ENCODE measurements around the gene ADD1. TPM values are rescaled to one million over a fixed set of nuclear protein-coding genes. Genes with fewer than 3 reads are reported as not detected.
"Not testable (repeated sequence)": the region's sequence is repeated elsewhere in the genome, so short reads cannot be mapped to it uniquely, and the experiment has no call there.

Gene ADD1
- total and polyA plus RNA-seq, 2 donors (not counting 1 experiment from before 2014, with no cell fraction given) = 302 to 383 TPM

DNA sequence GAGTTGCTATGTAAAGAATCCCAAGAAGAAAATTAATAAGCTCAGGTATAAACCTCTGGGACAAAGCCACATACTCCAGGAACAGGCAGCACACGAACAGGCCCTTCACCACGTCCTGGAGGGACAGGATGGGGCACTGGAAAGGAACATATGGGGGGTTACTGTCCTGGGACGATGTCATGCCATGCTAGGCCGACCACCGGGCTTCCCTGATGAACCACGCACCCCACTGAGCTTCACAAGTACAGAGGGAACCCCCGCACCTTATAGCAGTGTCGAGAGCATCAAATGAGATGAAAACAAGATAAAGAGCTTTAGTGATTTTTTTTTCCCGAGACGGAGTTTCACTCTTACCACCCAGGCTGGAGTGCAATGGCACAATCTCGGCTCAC is 100.4 kb downstream of the ADD1 start:
- no peaks in the 10 kb centered on the region for H3K4me1 ChIP-seq (ENCODE audit: control insufficient read depth in 2 of 2, insufficient read depth in 2 of 2, low read length in 2 of 2)
- CTCF ChIA-PET = interaction anchor here (0.7 to 1.4 kb wide), 3 partner anchors 10 to 248 kb away, joined by 3 to 4 read pairs (median 3); no protein-coding TSS in a partner anchor
- no peak overlapping the region for H3K4me3 ChIP-seq (ENCODE audit: control extremely low read depth in 1 of 5, extremely low read depth in 1 of 5, insufficient read depth in 1 of 5, low read depth in 2 of 5, low read length in 4 of 5)
- no peak overlapping the region for H3K4me2 ChIP-seq (replicated peaks; ENCODE audit: low read depth, low read length, poor library complexity, severe bottlenecking)
- DNase-seq (no peak), ATAC-seq (ENCODE audit: low read depth) (no peak)
- POLR2A ChIA-PET = no interaction called here
- H3K27me3 Mint-ChIP-seq = no peaks in the 10 kb centered on the region
- peaks cover 2 to 86% of the 10 kb centered on the region in 2 experiments for H3K36me3 ChIP-seq (replicated peaks in 1 of 2; ENCODE audit: control extremely low read depth in 1 of 2, control insufficient read depth in 1 of 2, extremely low read depth in 1 of 2, insufficient read depth in 2 of 2, low read length in 1 of 2)
- H3K79me2 ChIP-seq (ENCODE audit: control insufficient read depth, insufficient read depth, low read length) = no peaks in the 10 kb centered on the region
- no peaks in the 10 kb centered on the region for H3K27me3 ChIP-seq (replicated peaks in 1 of 4; ENCODE audit: control extremely low read depth in 1 of 4, control insufficient read depth in 3 of 4, insufficient read depth in 4 of 4, low read length in 3 of 4)
- H3K9ac ChIP-seq (ENCODE audit: low read length) = no peak overlapping the region
- no peaks in the 10 kb centered on the region for H3K9me3 ChIP-seq (ENCODE audit: control extremely low read depth in 1 of 3, control insufficient read depth in 2 of 3, insufficient read depth in 1 of 3, low read length in 2 of 3)
- no peaks in the 10 kb centered on the region for H3K9me3 Mint-ChIP-seq (ENCODE audit: insufficient read depth)
- intact Hi-C loops (cut with micrococcal nuclease) = no loop called here
- TF ChIP-seq EZH2 (IDR thresholded peaks at IDR 0.05; ENCODE audit: borderline replicate concordance, insufficient read depth, low read depth, low read length, poor library complexity, severe bottlenecking) = no peak
- H3K4me1 Mint-ChIP-seq = no peaks in the 10 kb centered on the region
- no peak overlapping the region for H2AFZ ChIP-seq (ENCODE audit: insufficient read depth, low read depth, low read length, poor library complexity, severe bottlenecking)
- H3K27ac ChIP-seq (ENCODE audit: low read length in 2 of 2) = no peak overlapping the region
- H3K27ac Mint-ChIP-seq = no peak overlapping the region
- 78% methylated on average over 6 of the region's 11 CpGs for WGBS (ENCODE audit: insufficient coverage)
- H4K20me1 ChIP-seq (ENCODE audit: control insufficient read depth, insufficient read depth, low read length, poor library complexity, severe bottlenecking) = peaks cover 7% of the 10 kb centered on the region
- H3K4me3 Mint-ChIP-seq = no peak overlapping the region

DNA sequence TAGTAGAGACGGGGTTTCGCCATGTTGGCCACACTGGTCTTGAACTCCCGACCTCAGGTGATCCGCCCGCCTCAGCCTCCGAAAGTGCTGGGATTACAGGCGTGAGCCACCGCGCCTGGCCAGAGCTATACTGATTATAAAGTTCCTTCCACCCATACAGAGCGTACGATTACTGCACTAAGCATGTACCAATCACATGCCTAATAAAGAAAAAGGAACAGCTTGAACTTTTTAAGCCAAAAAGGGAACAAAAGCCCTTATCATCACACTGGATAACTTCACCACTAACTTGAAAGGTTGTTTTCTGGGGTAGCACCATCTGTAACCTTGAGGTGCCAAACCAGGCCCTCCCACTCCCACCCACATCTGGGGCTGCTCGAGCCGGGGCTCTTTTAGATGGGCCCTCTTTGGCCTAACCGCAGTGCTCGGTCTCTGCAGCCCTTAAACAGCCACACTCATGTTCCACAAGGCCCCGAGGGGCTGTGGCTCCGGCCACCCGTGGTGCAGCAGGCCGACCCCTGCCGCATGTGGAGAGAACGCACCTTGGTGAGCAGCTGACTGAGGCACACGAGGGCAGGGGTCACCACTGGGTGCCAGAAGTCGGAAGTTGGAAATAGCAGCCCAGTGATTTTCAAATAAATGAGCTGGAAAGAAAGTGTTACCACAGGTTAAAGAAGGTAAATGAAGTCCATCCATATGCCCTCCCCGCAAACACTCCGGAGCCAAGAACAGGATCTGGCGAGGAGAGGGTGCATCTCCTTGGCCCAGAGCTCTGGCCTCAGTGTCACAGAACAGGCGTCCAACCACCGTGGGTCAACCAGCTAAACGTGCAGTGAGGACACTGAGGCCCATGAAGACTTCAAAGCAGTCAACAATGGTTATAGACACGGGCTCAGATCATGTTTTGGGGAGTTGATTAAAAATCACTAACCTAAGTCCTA is 101.2 kb downstream of the ADD1 start:
- POLR2A ChIA-PET = no interaction called here
- intact Hi-C loops (cut with micrococcal nuclease) = no loop called here
- Mint-ChIP-seq H3K9me3 (ENCODE audit: insufficient read depth) (no peaks in the 10 kb centered on the region), H3K27ac (no peak overlapping the region), H3K27me3 (no peaks in the 10 kb centered on the region), H3K4me1 (no peaks in the 10 kb centered on the region), H3K4me3 (no peak overlapping the region)
- CTCF ChIA-PET = interaction anchor here (0.7 to 1.5 kb wide), 5 partner anchors 9 to 249 kb away, joined by 3 to 4 read pairs (median 3); no protein-coding TSS in a partner anchor
- WGBS (ENCODE audit: insufficient coverage) = 97% methylated on average over 28 of the region's 30 CpGs
- no peaks in the 10 kb centered on the region for H3K79me2 ChIP-seq (ENCODE audit: control insufficient read depth, insufficient read depth, low read length)
- H4K20me1 ChIP-seq (ENCODE audit: control insufficient read depth, insufficient read depth, low read length, poor library complexity, severe bottlenecking) = peaks cover 7% of the 10 kb centered on the region
- ATAC-seq (ENCODE audit: low read depth) (no peak), DNase-seq (no peak)
- H3K4me3 ChIP-seq (ENCODE audit: control extremely low read depth in 1 of 5, extremely low read depth in 1 of 5, insufficient read depth in 1 of 5, low read depth in 2 of 5, low read length in 4 of 5) = no peak overlapping the region
- H3K27ac ChIP-seq (ENCODE audit: low read length in 2 of 2) = no peak overlapping the region
- no peak overlapping the region for H3K9ac ChIP-seq (ENCODE audit: low read length)
- no peak overlapping the region for H2AFZ ChIP-seq (ENCODE audit: insufficient read depth, low read depth, low read length, poor library complexity, severe bottlenecking)
- no peak overlapping the region for H3K4me2 ChIP-seq (replicated peaks; ENCODE audit: low read depth, low read length, poor library complexity, severe bottlenecking)
- peaks cover 2 to 86% of the 10 kb centered on the region in 2 experiments for H3K36me3 ChIP-seq (replicated peaks in 1 of 2; ENCODE audit: control extremely low read depth in 1 of 2, control insufficient read depth in 1 of 2, extremely low read depth in 1 of 2, insufficient read depth in 2 of 2, low read length in 1 of 2)
- H3K4me1 ChIP-seq (ENCODE audit: control insufficient read depth in 2 of 2, insufficient read depth in 2 of 2, low read length in 2 of 2) = no peaks in the 10 kb centered on the region
- H3K27me3 ChIP-seq (replicated peaks in 1 of 4; ENCODE audit: control extremely low read depth in 1 of 4, control insufficient read depth in 3 of 4, insufficient read depth in 4 of 4, low read length in 3 of 4) = no peaks in the 10 kb centered on the region
- no peaks in the 10 kb centered on the region for H3K9me3 ChIP-seq (ENCODE audit: control extremely low read depth in 1 of 3, control insufficient read depth in 2 of 3, insufficient read depth in 1 of 3, low read length in 2 of 3)
- no peak for TF ChIP-seq EZH2 (IDR thresholded peaks at IDR 0.05; ENCODE audit: borderline replicate concordance, insufficient read depth, low read depth, low read length, poor library complexity, severe bottlenecking)
- TF ChIP-seq, protein P1, sequence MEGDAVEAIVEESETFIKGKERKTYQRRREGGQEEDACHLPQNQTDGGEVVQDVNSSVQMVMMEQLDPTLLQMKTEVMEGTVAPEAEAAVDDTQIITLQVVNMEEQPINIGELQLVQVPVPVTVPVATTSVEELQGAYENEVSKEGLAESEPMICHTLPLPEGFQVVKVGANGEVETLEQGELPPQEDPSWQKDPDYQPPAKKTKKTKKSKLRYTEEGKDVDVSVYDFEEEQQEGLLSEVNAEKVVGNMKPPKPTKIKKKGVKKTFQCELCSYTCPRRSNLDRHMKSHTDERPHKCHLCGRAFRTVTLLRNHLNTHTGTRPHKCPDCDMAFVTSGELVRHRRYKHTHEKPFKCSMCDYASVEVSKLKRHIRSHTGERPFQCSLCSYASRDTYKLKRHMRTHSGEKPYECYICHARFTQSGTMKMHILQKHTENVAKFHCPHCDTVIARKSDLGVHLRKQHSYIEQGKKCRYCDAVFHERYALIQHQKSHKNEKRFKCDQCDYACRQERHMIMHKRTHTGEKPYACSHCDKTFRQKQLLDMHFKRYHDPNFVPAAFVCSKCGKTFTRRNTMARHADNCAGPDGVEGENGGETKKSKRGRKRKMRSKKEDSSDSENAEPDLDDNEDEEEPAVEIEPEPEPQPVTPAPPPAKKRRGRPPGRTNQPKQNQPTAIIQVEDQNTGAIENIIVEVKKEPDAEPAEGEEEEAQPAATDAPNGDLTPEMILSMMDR (IDR thresholded peaks at IDR 0.05) = no peak

DNA sequence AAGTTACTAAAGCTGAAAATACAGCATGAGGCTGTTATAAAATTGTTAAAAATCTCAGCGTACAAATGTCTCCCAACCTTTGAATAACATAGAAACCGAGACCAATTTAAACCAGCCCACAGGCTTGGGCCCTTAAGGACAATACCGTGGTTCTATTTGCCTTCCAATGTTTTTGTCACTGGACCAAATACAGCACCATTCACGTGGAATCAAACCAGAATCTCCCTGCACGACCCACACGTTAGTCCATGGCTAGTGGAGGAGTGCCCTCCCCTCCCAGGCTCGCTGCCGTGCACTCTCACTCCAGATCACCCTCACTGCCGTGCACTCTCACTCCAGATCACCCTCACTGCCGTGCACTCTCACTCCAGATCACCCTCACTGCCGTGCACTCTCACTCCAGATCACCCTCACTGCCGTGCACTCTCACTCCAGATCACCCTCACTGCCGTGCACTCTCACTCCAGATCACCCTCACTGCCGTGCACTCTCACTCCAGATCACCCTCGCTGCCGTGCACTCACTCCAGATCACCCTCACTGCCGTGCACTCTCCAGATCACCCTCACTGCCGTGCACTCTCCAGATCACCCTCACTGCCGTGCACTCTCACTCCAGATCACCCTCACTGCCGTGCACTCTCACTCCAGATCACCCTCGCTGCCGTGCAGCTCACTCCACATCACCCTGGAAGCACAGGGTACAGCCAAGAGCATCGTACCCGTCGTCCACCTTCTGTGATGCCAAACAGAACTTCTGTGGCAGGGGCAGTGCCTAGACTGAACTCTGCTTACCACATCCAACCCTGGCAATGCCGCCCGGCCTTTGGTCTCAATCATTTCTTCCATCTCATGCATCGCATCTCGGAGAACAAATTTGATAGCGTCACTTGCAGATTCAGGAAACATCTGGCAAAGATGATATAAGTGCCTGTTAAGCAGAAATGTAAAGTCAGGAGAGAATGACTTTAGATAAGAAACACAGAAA is 102.3 kb downstream of the ADD1 start:
- ATAC-seq (ENCODE audit: low read depth); H3K9me3 Mint-ChIP-seq (ENCODE audit: insufficient read depth); H3K4me2 ChIP-seq (replicated peaks; ENCODE audit: low read depth, low read length, poor library complexity, severe bottlenecking); H3K27me3 ChIP-seq (replicated peaks in 1 of 4; ENCODE audit: control extremely low read depth in 1 of 4, control insufficient read depth in 3 of 4, insufficient read depth in 4 of 4, low read length in 3 of 4); H2AFZ ChIP-seq (ENCODE audit: insufficient read depth, low read depth, low read length, poor library complexity, severe bottlenecking); H3K9ac ChIP-seq (ENCODE audit: low read length); H3K79me2 ChIP-seq (ENCODE audit: control insufficient read depth, insufficient read depth, low read length); H3K27ac Mint-ChIP-seq; intact Hi-C loops (cut with micrococcal nuclease); H3K4me3 Mint-ChIP-seq; H3K9me3 ChIP-seq (ENCODE audit: control extremely low read depth in 1 of 3, control insufficient read depth in 2 of 3, insufficient read depth in 1 of 3, low read length in 2 of 3); POLR2A ChIA-PET; H3K4me3 ChIP-seq (ENCODE audit: control extremely low read depth in 1 of 5, extremely low read depth in 1 of 5, insufficient read depth in 1 of 5, low read depth in 2 of 5, low read length in 4 of 5); H3K27me3 Mint-ChIP-seq; H4K20me1 ChIP-seq (ENCODE audit: control insufficient read depth, insufficient read depth, low read length, poor library complexity, severe bottlenecking); H3K4me1 Mint-ChIP-seq; H3K4me1 ChIP-seq (ENCODE audit: control insufficient read depth in 2 of 2, insufficient read depth in 2 of 2, low read length in 2 of 2); H3K27ac ChIP-seq (ENCODE audit: low read length in 2 of 2); DNase-seq: not testable (repeated sequence)
- peaks cover 2 to 85% of the 10 kb centered on the region in 2 experiments for H3K36me3 ChIP-seq (replicated peaks in 1 of 2; ENCODE audit: control extremely low read depth in 1 of 2, control insufficient read depth in 1 of 2, extremely low read depth in 1 of 2, insufficient read depth in 2 of 2, low read length in 1 of 2)
- 97% methylated on average over 23 of the region's 30 CpGs for WGBS (ENCODE audit: insufficient coverage)
- CTCF ChIA-PET = interaction anchor here (1.3 to 1.5 kb wide), 3 partner anchors 10 to 250 kb away, joined by 3 to 4 read pairs (median 3); no protein-coding TSS in a partner anchor
